Stimulated activated naive B cell treated with anti-CD40 and anti-IgM and Interleukin-4, amounts not matched to agents 10 μg/mL and 1 μg/mL and 100 μg/mL, for 72 hours (primary cell): ENCODE data around the gene GOLT1A.
A peak's percentile ranks its signal among the peaks of the same experiment; 100 is the strongest.

ENCODE experiments used
- ATAC-seq, 2 donors: fragments of 150-1000 bp; cut with Tn5 transposase; replicated peaks; 2 replicates each; pipeline ENCODE4 v1.10.0; 2021; ENCODE audit warnings: moderate library complexity in 1 of 2
- DNase-seq: peaks from one replicate; pipeline ENCODE4 v3.0.0; 2021
- H3K27ac Mint-ChIP-seq: one replicate; pipeline ENCODE4 v1.8.0; 2022; ENCODE audit warnings: mild to moderate bottlenecking, mixed read lengths
- H3K27me3 Mint-ChIP-seq, 2 donors: one replicate each; pipeline ENCODE4 v1.8.0; 2022; ENCODE audit warnings: mixed read lengths in 2 of 2
- H3K36me3 Mint-ChIP-seq, 2 donors: one replicate each; pipeline ENCODE4 v1.8.0; 2022; ENCODE audit warnings: mixed read lengths in 2 of 2, mild to moderate bottlenecking in 1 of 2
- H3K4me1 Mint-ChIP-seq, 2 donors: one replicate each; pipeline ENCODE4 v1.8.0; 2022; ENCODE audit warnings: mixed read lengths in 2 of 2, mild to moderate bottlenecking in 1 of 2
- H3K4me3 Mint-ChIP-seq, 2 donors: one replicate each; pipeline ENCODE4 v1.8.0; 2022; ENCODE audit warnings: mild to moderate bottlenecking in 2 of 2, mixed read lengths in 2 of 2, moderate library complexity in 1 of 2
- H3K9me3 Mint-ChIP-seq, 2 donors: one replicate each; pipeline ENCODE4 v1.8.0; 2022; ENCODE audit warnings: mixed read lengths in 2 of 2, mild to moderate bottlenecking in 1 of 2

GOLT1A gene

DNA sequence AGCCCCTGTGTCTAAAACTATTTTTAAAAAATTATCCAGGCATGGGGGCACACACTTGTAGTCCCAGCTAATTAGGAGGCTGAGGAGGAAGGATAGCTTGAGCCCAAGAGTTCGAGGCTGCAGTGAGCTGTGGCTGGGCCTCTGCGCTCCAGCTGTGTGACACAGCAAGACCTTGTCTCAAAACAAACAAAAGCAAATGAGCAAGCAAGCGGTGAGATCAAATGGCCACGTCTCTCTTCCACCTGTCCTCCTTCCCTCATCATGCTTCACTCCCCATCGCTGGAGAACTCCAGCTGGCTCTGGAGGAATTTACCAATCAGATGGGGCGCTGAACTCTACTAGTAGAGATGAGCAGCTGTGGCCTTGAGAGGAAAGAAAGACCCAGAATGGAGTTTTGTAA is 33.7 kb downstream of the GOLT1A start:
- Mint-ChIP-seq H3K9me3 (no peaks in the 10 kb centered on the region), H3K36me3 (no peaks in the 10 kb centered on the region), H3K27me3 (peaks cover 0 to 5% of the 10 kb centered on the region in 2 donors), H3K27ac (no peak overlapping the region), H3K4me3 (no peak overlapping the region), H3K4me1 (no peaks in the 10 kb centered on the region)
- DNase-seq, result no peak
- ATAC-seq, result no peak

DNA sequence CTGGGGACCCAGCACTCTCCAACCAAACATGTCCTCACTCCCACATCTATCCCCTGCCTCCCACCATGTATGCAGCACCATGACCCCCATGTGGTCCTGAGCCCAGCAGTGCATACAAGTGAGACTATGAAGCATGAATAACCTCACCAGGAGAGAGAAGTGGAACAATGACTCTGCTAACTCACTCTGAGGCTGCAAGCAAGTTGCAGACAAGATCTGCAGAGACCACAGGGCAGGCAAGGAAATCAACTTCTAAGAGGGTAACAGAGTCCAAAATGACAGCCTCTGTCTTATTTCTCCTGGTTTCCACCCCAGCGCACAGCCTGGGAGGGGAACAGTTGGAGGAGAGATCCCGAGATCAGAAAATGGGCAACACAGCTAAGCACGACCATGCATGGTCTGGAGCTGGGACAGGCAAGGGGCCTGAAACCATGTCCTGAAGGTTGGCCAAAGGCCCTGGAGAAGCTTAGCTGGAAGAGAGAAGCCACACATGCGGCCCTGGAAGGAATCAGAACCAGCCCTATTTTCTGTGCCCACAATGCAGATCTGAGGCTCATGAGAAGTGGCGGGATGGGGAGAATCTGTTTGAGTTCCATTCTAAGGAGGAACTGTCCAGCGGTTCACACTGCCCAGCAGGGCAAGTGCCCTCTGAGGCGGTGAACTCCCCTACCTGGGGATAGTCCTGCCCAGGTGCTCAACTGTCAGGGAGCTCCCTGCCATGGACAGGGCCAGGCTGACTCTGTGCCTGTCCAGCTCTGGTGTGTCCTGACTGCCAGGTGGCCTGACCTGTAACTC is 35.1 kb downstream of the GOLT1A start:
- Mint-ChIP-seq H3K36me3 (no peaks in the 10 kb centered on the region), H3K4me1 (no peaks in the 10 kb centered on the region), H3K4me3 (no peak overlapping the region), H3K9me3 (no peaks in the 10 kb centered on the region), H3K27ac (no peak overlapping the region), H3K27me3 (peaks cover 0 to 6% of the 10 kb centered on the region in 2 donors)
- no peak for DNase-seq
- ATAC-seq, result peak; percentile 43 to 54

GRCh38 chr1:204177133-204177532 is 36.7 kb downstream of the GOLT1A start:
- no peak for DNase-seq
- H3K27me3 Mint-ChIP-seq, result peaks cover 0 to 3% of the 10 kb centered on the region in 2 donors
- H3K9me3 Mint-ChIP-seq, result peaks cover 4 to 5% of the 10 kb centered on the region in 2 donors
- no peaks in the 10 kb centered on the region for H3K4me1 Mint-ChIP-seq
- no peak for ATAC-seq
- peaks cover 0 to 2% of the 10 kb centered on the region in 2 donors for H3K36me3 Mint-ChIP-seq
- H3K4me3 Mint-ChIP-seq, result no peak overlapping the region
- no peak overlapping the region for H3K27ac Mint-ChIP-seq

DNA sequence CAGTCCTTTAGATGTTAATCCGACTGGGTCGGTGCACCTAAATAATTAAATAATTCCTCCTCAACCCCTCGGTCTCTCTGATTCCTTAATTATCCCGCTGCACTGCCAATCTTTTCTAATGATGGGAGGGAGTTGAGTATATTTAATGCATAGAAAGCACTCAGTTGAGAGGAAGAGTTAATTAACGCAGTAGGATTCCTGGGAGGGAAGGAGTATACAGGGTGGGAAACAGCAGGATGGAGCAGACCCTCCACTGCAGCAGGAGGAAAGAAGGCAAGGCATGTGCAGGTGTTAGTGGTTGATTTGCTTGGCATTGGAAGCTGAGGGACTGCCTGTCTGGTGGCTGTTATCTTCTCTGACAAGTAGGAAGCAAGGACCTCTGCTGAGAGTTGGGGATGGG is 37.7 kb downstream of the GOLT1A start:
- no peak overlapping the region for H3K4me3 Mint-ChIP-seq
- ATAC-seq (no peak), DNase-seq (no peak)
- peaks cover 0 to 6% of the 10 kb centered on the region in 2 donors for H3K36me3 Mint-ChIP-seq
- H3K27me3 Mint-ChIP-seq, result peaks cover 0 to 3% of the 10 kb centered on the region in 2 donors
- H3K4me1 Mint-ChIP-seq, result no peaks in the 10 kb centered on the region
- H3K27ac Mint-ChIP-seq, result no peak overlapping the region
- peaks cover 7 to 8% of the 10 kb centered on the region in 2 donors for H3K9me3 Mint-ChIP-seq

GRCh38 chr1:204174958-204175357 is 38.8 kb downstream of the GOLT1A start:
- no peak overlapping the region for H3K4me3 Mint-ChIP-seq
- peaks cover 11% of the 10 kb centered on the region in 2 donors for H3K9me3 Mint-ChIP-seq
- peaks cover 0 to 6% of the 10 kb centered on the region in 2 donors for H3K36me3 Mint-ChIP-seq
- ATAC-seq (no peak), DNase-seq (no peak)
- peaks cover 0 to 3% of the 10 kb centered on the region in 2 donors for H3K27me3 Mint-ChIP-seq
- H3K27ac Mint-ChIP-seq, result no peak overlapping the region
- H3K4me1 Mint-ChIP-seq, result no peaks in the 10 kb centered on the region

DNA sequence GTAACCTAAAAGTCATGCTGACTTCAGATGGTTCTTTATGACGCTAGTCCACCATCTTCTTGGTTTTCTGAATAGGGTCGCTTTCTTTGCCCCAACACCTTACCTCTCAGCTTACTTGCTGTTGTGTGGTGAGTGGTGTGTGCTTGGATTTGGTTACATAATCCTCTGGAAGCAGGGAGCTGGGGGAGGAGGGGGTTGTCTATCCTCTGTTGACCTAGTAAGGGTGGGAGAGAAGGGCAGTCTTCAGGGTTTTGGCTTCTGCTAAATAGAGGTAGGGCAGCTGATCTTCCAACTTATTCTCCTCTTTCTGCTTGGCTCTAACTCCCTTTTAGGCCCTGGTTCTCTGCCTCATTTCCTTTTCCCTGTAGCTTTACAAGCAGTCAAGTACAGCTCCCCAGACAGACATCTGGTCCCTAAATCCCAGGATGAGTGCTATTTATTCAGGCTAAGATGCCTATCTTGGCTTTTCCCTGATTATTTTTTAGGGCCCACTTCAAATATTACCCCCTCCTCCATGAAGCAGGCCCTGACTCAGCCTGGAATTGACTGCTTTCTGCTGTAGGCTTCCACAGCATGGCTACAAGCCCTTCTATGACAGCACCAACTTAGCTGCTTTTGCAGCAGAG is 41.3 kb downstream of the GOLT1A start:
- Mint-ChIP-seq H3K4me1 (no peaks in the 10 kb centered on the region), H3K27me3 (peaks cover 1 to 3% of the 10 kb centered on the region in 2 donors), H3K9me3 (peaks cover 14 to 18% of the 10 kb centered on the region in 2 donors), H3K36me3 (peaks cover 0 to 6% of the 10 kb centered on the region in 2 donors), H3K27ac (no peak overlapping the region), H3K4me3 (no peak overlapping the region)
- ATAC-seq (no peak), DNase-seq (no peak)

- ATAC-seq (no peak), DNase-seq (no peak)
- Mint-ChIP-seq H3K4me1 (no peaks in the 10 kb centered on the region), H3K4me3 (no peak overlapping the region), H3K9me3 (peaks cover 14 to 20% of the 10 kb centered on the region in 2 donors), H3K27ac (no peak overlapping the region), H3K27me3 (peaks cover 6 to 7% of the 10 kb centered on the region in 2 donors), H3K36me3 (peaks cover 0 to 6% of the 10 kb centered on the region in 2 donors)
Observed at GRCh38 chr1:204171751-204172178, 42.0 kb downstream of the GOLT1A start.

DNA sequence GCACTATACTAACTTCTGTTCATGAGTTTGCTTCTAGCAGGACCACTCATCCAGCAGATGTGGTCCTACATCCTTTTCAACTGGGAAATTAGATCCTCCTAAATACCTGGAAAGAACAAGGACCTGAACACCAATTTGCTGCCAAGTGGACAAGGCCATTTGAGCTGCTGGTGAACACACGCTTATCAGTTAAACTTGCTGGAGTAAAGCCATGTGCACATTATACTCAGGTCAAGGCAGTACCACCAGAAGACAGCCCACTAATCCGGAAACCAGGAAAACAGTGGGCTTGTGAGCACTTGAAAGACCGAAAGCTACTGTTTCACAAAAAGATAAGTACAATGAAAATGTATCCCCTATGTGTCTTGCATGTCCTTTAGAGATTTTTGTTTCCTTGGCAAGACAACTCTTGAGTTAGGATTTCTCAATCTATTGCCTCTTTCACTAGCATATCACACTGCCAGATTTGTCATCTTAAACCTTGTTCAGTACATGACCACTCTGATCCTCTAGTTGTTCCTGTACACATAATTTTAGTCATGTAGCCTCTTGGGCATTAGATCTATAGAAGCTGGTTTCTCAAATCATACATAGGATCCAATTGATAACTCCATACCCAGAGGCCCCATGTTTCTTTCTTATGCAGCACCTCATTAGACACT is 43.2 kb downstream of the GOLT1A start:
- no peak for ATAC-seq
- Mint-ChIP-seq H3K9me3 (peaks cover 14 to 20% of the 10 kb centered on the region in 2 donors), H3K4me1 (no peaks in the 10 kb centered on the region), H3K27me3 (peaks cover 14 to 15% of the 10 kb centered on the region in 2 donors), H3K4me3 (no peak overlapping the region), H3K27ac (no peak overlapping the region), H3K36me3 (peaks cover 0 to 6% of the 10 kb centered on the region in 2 donors)
- DNase-seq, result no peak

- Mint-ChIP-seq H3K36me3 (peaks cover 0 to 6% of the 10 kb centered on the region in 2 donors), H3K27ac (no peak overlapping the region), H3K4me1 (no peaks in the 10 kb centered on the region), H3K9me3 (peaks cover 14 to 20% of the 10 kb centered on the region in 2 donors), H3K27me3 (peaks cover 19 to 22% of the 10 kb centered on the region in 2 donors), H3K4me3 (no peak overlapping the region)
- ATAC-seq, result no peak
- DNase-seq, result no peak
Observed at GRCh38 chr1:204169858-204170257, 43.9 kb downstream of the GOLT1A start.

- peaks cover 10 to 19% of the 10 kb centered on the region in 2 donors for H3K9me3 Mint-ChIP-seq
- DNase-seq (no peak), ATAC-seq (no peak)
- H3K4me3 Mint-ChIP-seq, result no peak overlapping the region
- no peak overlapping the region for H3K27ac Mint-ChIP-seq
- peaks cover 0 to 3% of the 10 kb centered on the region in 2 donors for H3K36me3 Mint-ChIP-seq
- no peaks in the 10 kb centered on the region for H3K4me1 Mint-ChIP-seq
- H3K27me3 Mint-ChIP-seq, result peaks cover 16 to 27% of the 10 kb centered on the region in 2 donors
Observed at GRCh38 chr1:204167730-204168129, 46.1 kb downstream of the GOLT1A start.

GRCh38 chr1:204166219-204166618 is 47.6 kb downstream of the GOLT1A start, which contains the start of gene REN:
TSS of gene REN (minus strand) at chr1:204166337. CDS start at chr1:204166293, 44 bp downstream.
- no peak within 1 kb of the TSS for H3K4me3 Mint-ChIP-seq
- H3K27ac Mint-ChIP-seq, result no peak within 1 kb of the TSS
- peaks cover 19 to 31% of the 10 kb centered on the region in 2 donors for H3K27me3 Mint-ChIP-seq
- no peak for ATAC-seq
- H3K4me1 Mint-ChIP-seq, result peaks cover 0 to 2% of the 10 kb centered on the region in 2 donors
- DNase-seq, result no peak
- H3K36me3 Mint-ChIP-seq, result no peaks in the 10 kb centered on the region
- peaks cover 7 to 13% of the 10 kb centered on the region in 2 donors for H3K9me3 Mint-ChIP-seq

- H3K27ac Mint-ChIP-seq, result peak overlapping the region; percentile 56
- H3K27me3 Mint-ChIP-seq, result peaks cover 34 to 56% of the 10 kb centered on the region in 2 donors
Observed at GRCh38 chr1:204162494-204163074, 51.2 kb downstream of the GOLT1A start.

DNA sequence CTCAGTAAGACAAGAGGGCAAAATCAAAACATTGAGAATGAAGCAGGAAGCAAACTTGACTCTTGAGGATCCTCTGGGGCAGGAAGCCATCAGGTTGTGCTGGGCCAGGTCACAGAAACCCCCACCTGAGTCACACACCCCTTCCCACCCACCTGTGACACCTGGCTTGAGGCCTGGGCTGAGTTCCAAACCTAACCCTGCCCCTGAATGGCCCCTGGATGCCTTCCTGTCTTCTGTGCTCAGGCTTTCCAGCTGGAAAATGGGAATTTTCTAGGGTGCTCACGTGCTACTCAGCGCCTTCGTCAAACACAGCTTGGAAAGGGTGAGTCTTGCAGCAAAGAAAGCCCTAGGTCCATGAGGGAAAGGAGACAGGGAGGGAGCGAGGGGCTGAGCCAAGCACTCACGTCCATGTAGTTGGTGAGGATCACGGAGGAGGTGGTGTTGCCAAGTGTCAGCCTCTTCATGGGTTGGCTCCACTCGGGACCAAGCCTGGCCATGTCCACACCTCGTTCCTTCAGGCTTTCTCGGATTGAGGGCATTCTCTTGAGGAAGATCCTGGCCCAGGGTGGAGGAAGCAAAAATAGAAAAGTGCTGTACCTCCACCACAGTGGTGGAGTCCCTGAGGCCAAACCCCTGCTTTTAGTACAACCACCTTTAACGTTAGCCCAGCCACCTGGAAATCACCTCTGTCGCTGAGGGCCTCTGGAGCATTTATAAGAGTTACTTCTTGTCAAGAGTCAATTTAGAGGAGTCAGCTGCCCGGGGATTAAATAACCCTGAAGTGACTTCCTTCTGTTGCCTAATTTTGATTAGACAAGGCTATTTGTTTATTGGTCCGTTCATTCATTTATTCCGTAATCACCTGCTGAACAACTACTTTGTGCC is 51.9 kb downstream of the GOLT1A start:
- no peaks in the 10 kb centered on the region for H3K9me3 Mint-ChIP-seq
- peaks cover 33 to 53% of the 10 kb centered on the region in 2 donors for H3K27me3 Mint-ChIP-seq
- H3K4me3 Mint-ChIP-seq, result no peak overlapping the region
- ATAC-seq (no peak), DNase-seq (no peak)
- peaks cover 5 to 7% of the 10 kb centered on the region in 2 donors for H3K4me1 Mint-ChIP-seq
- H3K27ac Mint-ChIP-seq, result peak overlapping the region; percentile 57
- no peaks in the 10 kb centered on the region for H3K36me3 Mint-ChIP-seq

More at GRCh38 chr1:204162494-204163074, 51.2 kb downstream of the GOLT1A start:
- H3K4me3 Mint-ChIP-seq, result no peak overlapping the region
- H3K4me1 Mint-ChIP-seq, result peaks cover 5 to 7% of the 10 kb centered on the region in 2 donors
- ATAC-seq, result peak; percentile 93 to 97
- H3K9me3 Mint-ChIP-seq, result peaks cover 0 to 3% of the 10 kb centered on the region in 2 donors
- peak; percentile 67 for DNase-seq
- no peaks in the 10 kb centered on the region for H3K36me3 Mint-ChIP-seq
